GM12878 (cell line): Measurements from ENCODE around the gene CCSER1. TPM values are rescaled to one million over a fixed set of nuclear protein-coding genes. Genes with fewer than 3 reads are reported as not detected.

ENCODE experiments used
- ATAC-seq: fragments of 200-7000 bp; cut with Tn5 transposase; 3 replicates; pipeline ENCODE4 v1.9.1; 2020; ENCODE audit warnings: mild to moderate bottlenecking, moderate library complexity
- BruUV-seq: library from RNA; stranded (reverse); fragments of 400-500 nt; replicated peaks from 2 replicates; lab custom pipeline; 2021; lab: Mats Ljungman, UMichigan
- CTCF ChIA-PET: fragments of 300-600 bp; sonication (Branson Sonifier 250); formaldehyde crosslinking; extraction: SDS; loops from one replicate; lab custom pipeline; 2021; ENCODE audit warnings: inconsistent platforms; lab: Yijun Ruan, JAX
- POLR2A ChIA-PET: fragments of 350-600 bp; formaldehyde crosslinking; extraction: SDS; loops from one replicate; lab custom pipeline; 2021; ENCODE audit warnings: inconsistent platforms; lab: Charles Lee
- RAD21 ChIA-PET: fragments of 300-600 bp; sonication (Branson Sonifier 250); formaldehyde crosslinking; loops from one replicate; lab custom pipeline; 2023; ENCODE audit warnings: antibody characterized with exemption; ENCODE audit not compliant: unreplicated experiment; lab: Charles Lee
- SMC1A ChIA-PET: fragments of 300-600 bp; sonication (Branson Sonifier 250); formaldehyde crosslinking; loops from one replicate; lab custom pipeline; 2023; ENCODE audit not compliant: unreplicated experiment, uncharacterized antibody; lab: Charles Lee
- DNase-seq: peaks from one replicate; pipeline ENCODE4 v3.0.0-alpha.2; 2011; ENCODE audit warnings: low read depth, low spot score
- FAIRE-seq: peaks from 3 replicates; lab custom pipeline; 2011; peaks lifted over from hg19 to GRCh38; lab: Jason Lieb, UNC
- H2AFZ ChIP-seq: 2 replicates; pipeline ENCODE4 v1.6.0; 2011; ENCODE audit warnings: low read depth, low read length, control low read depth; ENCODE audit not compliant: control insufficient read depth
- H3K27ac ChIP-seq: 2 replicates; pipeline ENCODE4 v1.5.1; 2011; ENCODE audit warnings: control low read depth; ENCODE audit not compliant: control insufficient read depth, insufficient read depth
- H3K27me3 ChIP-seq, 2 experiments: replicated peaks in 1 of 2; 2 replicates each; pipeline versions ENCODE4 v1.6.0 to v1.6.1; 2011; ENCODE audit warnings: low read length in 1 of 2; ENCODE audit not compliant: control insufficient read depth in 2 of 2, insufficient read depth in 2 of 2
- H3K36me3 ChIP-seq, 2 experiments: 2 replicates each; pipeline ENCODE4 v1.5.1; 2011; ENCODE audit warnings: low read length in 1 of 2; ENCODE audit not compliant: control insufficient read depth in 2 of 2, insufficient read depth in 2 of 2
- H3K4me1 ChIP-seq: 2 replicates; pipeline ENCODE4 v1.6.1; 2011; ENCODE audit warnings: mild to moderate bottlenecking, low read length, moderate library complexity, mixed read lengths; ENCODE audit not compliant: control insufficient read depth, insufficient read depth
- H3K4me2 ChIP-seq: 2 replicates; pipeline ENCODE4 v1.6.0; 2011; ENCODE audit warnings: control low read depth; ENCODE audit not compliant: control insufficient read depth, insufficient read depth
- H3K4me3 ChIP-seq: fragments of 200-600 bp; sonication (generic); 2 replicates; pipeline ENCODE4 v1.5.1; 2016
- H3K79me2 ChIP-seq: 2 replicates; pipeline ENCODE4 v1.6.0; 2011; ENCODE audit warnings: low read length; ENCODE audit not compliant: control insufficient read depth, insufficient read depth
- H3K9ac ChIP-seq: 2 replicates; pipeline ENCODE4 v1.8.0; 2011; ENCODE audit warnings: low read length, control low read depth, mixed read lengths; ENCODE audit not compliant: control insufficient read depth, insufficient read depth
- H3K9me3 ChIP-seq: replicated peaks from 3 replicates; pipeline ENCODE4 v1.5.1; 2011; ENCODE audit warnings: mild to moderate bottlenecking, low read length; ENCODE audit not compliant: control insufficient read depth, insufficient read depth
- H4K20me1 ChIP-seq: 2 replicates; pipeline ENCODE4 v1.6.0; 2011; ENCODE audit not compliant: control insufficient read depth, insufficient read depth
- ESRRA ChIP-seq: IDR thresholded peaks from 2 replicates; pipeline ENCODE4 v1.6.1; 2012; ENCODE audit warnings: mild to moderate bottlenecking, low read length, improper control_type of control experiment
- EZH2 ChIP-seq: IDR thresholded peaks from 2 replicates; pipeline ENCODE4 v1.6.1; 2012; ENCODE audit warnings: low read depth, mild to moderate bottlenecking, control low read depth, inconsistent platforms, low read length, borderline replicate concordance; ENCODE audit not compliant: control insufficient read depth
- FOXM1 ChIP-seq: IDR thresholded peaks from 2 replicates; pipeline ENCODE4 v1.6.1; 2012; ENCODE audit warnings: low read depth, mild to moderate bottlenecking, inconsistent platforms, low read length, moderate library complexity
- NFYA ChIP-seq: IDR thresholded peaks from 2 replicates; pipeline ENCODE4 v1.6.1; 2011; ENCODE audit warnings: low read depth, mild to moderate bottlenecking, low read length, improper control_type of control experiment, borderline replicate concordance
- NR2C2 ChIP-seq: IDR thresholded peaks from 2 replicates; pipeline ENCODE4 v1.6.1; 2011; ENCODE audit warnings: borderline replicate concordance, low read depth; ENCODE audit not compliant: control insufficient read depth, insufficient read length
- PML ChIP-seq: IDR thresholded peaks from 2 replicates; pipeline ENCODE4 v1.6.1; 2012; ENCODE audit warnings: low read length, inconsistent platforms
- POLR2AphosphoS2 ChIP-seq: IDR thresholded peaks from 2 replicates; pipeline ENCODE4 v1.6.1; 2011; ENCODE audit warnings: low read depth, mild to moderate bottlenecking, low read length, improper control_type of control experiment, moderate library complexity
- RAD51 ChIP-seq: fragments of 450-650 bp; IDR thresholded peaks from 2 replicates; pipeline ENCODE4 v1.6.1; 2016; ENCODE audit warnings: moderate library complexity, mild to moderate bottlenecking, inconsistent platforms
- SIN3A ChIP-seq: IDR thresholded peaks from 2 replicates; pipeline ENCODE4 v1.6.1; 2012; ENCODE audit warnings: low read depth, low read length, improper control_type of control experiment
- SMC3 ChIP-seq: IDR thresholded peaks from 2 replicates; pipeline ENCODE4 v1.6.1; 2011; ENCODE audit warnings: low read length, improper control_type of control experiment, borderline replicate concordance
- SREBF1 ChIP-seq: IDR thresholded peaks from 2 replicates; pipeline ENCODE4 v1.6.1; 2012; ENCODE audit warnings: mild to moderate bottlenecking, low read length
- ZBED1 ChIP-seq: IDR thresholded peaks from 2 replicates; pipeline ENCODE4 v1.6.1; 2016; ENCODE audit warnings: borderline replicate concordance
- WGBS: methylation state at CpG from one replicate; pipeline ENCODE4 v1.1.6; 2016; ENCODE audit warnings: low lambda C conversion rate; ENCODE audit not compliant: insufficient replicate concordance, insufficient coverage; ENCODE audit errors: missing lambda C conversion rate; 5-methylcytosine and 5-hydroxymethylcytosine counted together
- in situ Hi-C: fragments of 300-500 bp; cut with MboI; formaldehyde crosslinking; loops from 9 replicates; pipeline ENCODE4 v1.14.3; 2018; ENCODE audit warnings: mixed read lengths
- intact Hi-C: fragments of 100-400 bp; cut with micrococcal nuclease; formaldehyde crosslinking; loops from one replicate; pipeline ENCODE4 v1.14.2; 2022; ENCODE audit not compliant: unreplicated experiment
- polyA plus RNA-seq, 11 experiments: library from polyadenylated mRNA; depleted of rRNA in 4 of 11; unstranded in 6 of 11; stranded (reverse) in 5 of 11; fragments of >200 nt; fragmentation: Nextera tagmentation in 4 of 11; fragmentation: Illumina TruSeq in 1 of 11; extraction: Ambion mirVana in 4 of 11; extraction: Trizol in 1 of 11; gene quantifications; 1 replicate in 1 of 11; 2 replicates in 10 of 11; pipeline versions ENCODE4 v1.2.1 to v1.2.3, GENCODE V29; 2011 to 2016; ENCODE audit warnings: inconsistent platforms in 2 of 11, missing spikeins in 2 of 11, low read depth in 1 of 11
- total RNA-seq, 4 experiments: library from RNA; depleted of rRNA in 3 of 4; stranded (reverse); fragments of >200 nt in 3 of 4; fragmentation: Illumina TruSeq in 1 of 4; extraction: Trizol in 1 of 4; gene quantifications; 2 replicates each; pipeline versions ENCODE4 v1.2.1 to v1.2.3, GENCODE V29; 2013 to 2021
- TF ChIP-seq, protein P1 (sequence below): fragments of 450-650 bp; IDR thresholded peaks from 2 replicates; pipeline ENCODE4 v1.6.1; 2017; ENCODE audit warnings: mild to moderate bottlenecking, moderate library complexity
- TF ChIP-seq, protein P2 (sequence below), 3 experiments: IDR thresholded peaks in 2 of 3; conservative IDR thresholded peaks in 1 of 3; 2 replicates each; pipeline ENCODE4 v1.5.1; 2011; ENCODE audit warnings: low read depth in 3 of 3, low read length in 3 of 3, mild to moderate bottlenecking in 3 of 3, control low read depth in 2 of 3, moderate library complexity in 2 of 3, inconsistent platforms in 1 of 3, mixed read lengths in 1 of 3; ENCODE audit not compliant: control insufficient read depth in 2 of 3, insufficient read depth in 1 of 3; ENCODE audit errors: extremely low read depth in 1 of 3

The CCSER1 gene
- total and polyA plus RNA-seq, 10 of the 15 experiments (the other 5 are each of a cell fraction or from before 2014, with no cell fraction given): 0.22 to 2.7 (median 1.0) TPM

DNA sequence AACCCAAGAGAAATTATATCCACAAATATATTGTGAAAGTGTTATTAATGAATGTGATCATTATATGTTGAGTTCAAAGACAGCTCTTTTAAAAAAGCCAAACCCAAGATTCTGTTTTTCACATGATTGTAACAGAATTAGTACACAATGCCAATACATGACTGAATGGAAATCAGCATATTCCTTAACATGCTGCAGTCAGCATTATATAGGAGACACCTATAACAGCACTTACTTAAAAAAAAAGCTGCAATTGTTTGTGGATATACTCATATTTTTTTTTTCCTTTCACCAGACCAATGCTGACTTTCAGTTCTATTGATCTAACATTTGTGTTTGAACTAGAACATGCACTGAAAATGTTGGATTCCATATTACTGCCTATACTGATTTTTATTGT, 165.2 kb downstream of the CCSER1 start (continued):
- TF ChIP-seq, protein P1, sequence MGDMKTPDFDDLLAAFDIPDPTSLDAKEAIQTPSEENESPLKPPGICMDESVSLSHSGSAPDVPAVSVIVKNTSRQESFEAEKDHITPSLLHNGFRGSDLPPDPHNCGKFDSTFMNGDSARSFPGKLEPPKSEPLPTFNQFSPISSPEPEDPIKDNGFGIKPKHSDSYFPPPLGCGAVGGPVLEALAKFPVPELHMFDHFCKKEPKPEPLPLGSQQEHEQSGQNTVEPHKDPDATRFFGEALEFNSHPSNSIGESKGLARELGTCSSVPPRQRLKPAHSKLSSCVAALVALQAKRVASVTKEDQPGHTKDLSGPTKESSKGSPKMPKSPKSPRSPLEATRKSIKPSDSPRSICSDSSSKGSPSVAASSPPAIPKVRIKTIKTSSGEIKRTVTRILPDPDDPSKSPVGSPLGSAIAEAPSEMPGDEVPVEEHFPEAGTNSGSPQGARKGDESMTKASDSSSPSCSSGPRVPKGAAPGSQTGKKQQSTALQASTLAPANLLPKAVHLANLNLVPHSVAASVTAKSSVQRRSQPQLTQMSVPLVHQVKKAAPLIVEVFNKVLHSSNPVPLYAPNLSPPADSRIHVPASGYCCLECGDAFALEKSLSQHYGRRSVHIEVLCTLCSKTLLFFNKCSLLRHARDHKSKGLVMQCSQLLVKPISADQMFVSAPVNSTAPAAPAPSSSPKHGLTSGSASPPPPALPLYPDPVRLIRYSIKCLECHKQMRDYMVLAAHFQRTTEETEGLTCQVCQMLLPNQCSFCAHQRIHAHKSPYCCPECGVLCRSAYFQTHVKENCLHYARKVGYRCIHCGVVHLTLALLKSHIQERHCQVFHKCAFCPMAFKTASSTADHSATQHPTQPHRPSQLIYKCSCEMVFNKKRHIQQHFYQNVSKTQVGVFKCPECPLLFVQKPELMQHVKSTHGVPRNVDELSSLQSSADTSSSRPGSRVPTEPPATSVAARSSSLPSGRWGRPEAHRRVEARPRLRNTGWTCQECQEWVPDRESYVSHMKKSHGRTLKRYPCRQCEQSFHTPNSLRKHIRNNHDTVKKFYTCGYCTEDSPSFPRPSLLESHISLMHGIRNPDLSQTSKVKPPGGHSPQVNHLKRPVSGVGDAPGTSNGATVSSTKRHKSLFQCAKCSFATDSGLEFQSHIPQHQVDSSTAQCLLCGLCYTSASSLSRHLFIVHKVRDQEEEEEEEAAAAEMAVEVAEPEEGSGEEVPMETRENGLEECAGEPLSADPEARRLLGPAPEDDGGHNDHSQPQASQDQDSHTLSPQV: no peak
- TF ChIP-seq SIN3A (no peak), RAD51 (no peak), NFYA (no peak), FOXM1 (no peak), EZH2 (no peak), SREBF1 (no peak), PML (no peak)

DNA sequence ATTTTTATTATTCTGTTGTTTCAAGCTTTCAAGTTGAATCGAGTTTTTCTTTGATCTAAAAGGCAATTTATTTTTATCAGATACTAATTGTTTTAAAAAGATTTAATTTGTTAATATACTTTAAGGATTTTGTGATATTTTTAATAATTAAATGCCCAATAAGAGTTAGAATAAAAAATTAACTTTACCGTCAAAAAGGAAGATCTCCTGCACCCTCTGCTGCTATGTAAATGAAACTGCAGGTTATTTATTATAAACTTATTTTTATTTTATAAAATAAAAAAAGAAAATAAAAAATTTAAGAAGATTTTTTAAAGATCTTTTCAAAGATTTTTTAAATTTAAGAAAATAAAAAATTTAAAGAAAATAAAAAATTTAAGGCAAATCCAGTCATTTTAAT, 166.1 kb downstream of the CCSER1 start:
- no peak for ATAC-seq
- TF ChIP-seq ZBED1: no peak
- no peak for TF ChIP-seq ESRRA
- TF ChIP-seq NR2C2: no peak
- TF ChIP-seq, protein P2, sequence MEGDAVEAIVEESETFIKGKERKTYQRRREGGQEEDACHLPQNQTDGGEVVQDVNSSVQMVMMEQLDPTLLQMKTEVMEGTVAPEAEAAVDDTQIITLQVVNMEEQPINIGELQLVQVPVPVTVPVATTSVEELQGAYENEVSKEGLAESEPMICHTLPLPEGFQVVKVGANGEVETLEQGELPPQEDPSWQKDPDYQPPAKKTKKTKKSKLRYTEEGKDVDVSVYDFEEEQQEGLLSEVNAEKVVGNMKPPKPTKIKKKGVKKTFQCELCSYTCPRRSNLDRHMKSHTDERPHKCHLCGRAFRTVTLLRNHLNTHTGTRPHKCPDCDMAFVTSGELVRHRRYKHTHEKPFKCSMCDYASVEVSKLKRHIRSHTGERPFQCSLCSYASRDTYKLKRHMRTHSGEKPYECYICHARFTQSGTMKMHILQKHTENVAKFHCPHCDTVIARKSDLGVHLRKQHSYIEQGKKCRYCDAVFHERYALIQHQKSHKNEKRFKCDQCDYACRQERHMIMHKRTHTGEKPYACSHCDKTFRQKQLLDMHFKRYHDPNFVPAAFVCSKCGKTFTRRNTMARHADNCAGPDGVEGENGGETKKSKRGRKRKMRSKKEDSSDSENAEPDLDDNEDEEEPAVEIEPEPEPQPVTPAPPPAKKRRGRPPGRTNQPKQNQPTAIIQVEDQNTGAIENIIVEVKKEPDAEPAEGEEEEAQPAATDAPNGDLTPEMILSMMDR (IDR thresholded peaks at IDR 0.05 in 2 of 3, conservative IDR thresholded peaks at IDR 0.05 in 1 of 3; ENCODE audit: control insufficient read depth in 2 of 3, extremely low read depth in 1 of 3, insufficient read depth in 1 of 3, low read depth in 3 of 3, low read length in 3 of 3): peak in 2 of 3 experiments; percentile 18 to 22; a peak in 2 of 6 replicates
- TF ChIP-seq POLR2AphosphoS2: no peak
- TF ChIP-seq SMC3: peak; percentile 68; the same call in 1 of the 2 replicates

More for the DNA sequence above, 166.1 kb downstream of the CCSER1 start:
- ChIA-PET POLR2A (no interaction called here), RAD21 (interaction anchor here (0.8 to 1.9 kb wide), 6 partner anchors 173 to 854 kb away, joined by 4 to 7 read pairs (median 4); no protein-coding TSS in a partner anchor), CTCF (interaction anchor here (0.7 to 3.8 kb wide), 10 partner anchors 174 to 652 kb away, joined by 3 to 19 read pairs (median 6); no protein-coding TSS in a partner anchor), SMC1A (interaction anchor here (0.9 to 2.1 kb wide), 3 partner anchors 141 to 344 kb away, joined by 3 to 19 read pairs (median 3); no protein-coding TSS in a partner anchor)
- Histone ChIP-seq H3K36me3 (no peaks in the 10 kb centered on the region), H3K4me2 (no peak overlapping the region), H3K27me3 (no peaks in the 10 kb centered on the region), H4K20me1 (no peaks in the 10 kb centered on the region), H3K9ac (no peak overlapping the region), H3K9me3 (no peaks in the 10 kb centered on the region), H3K79me2 (no peaks in the 10 kb centered on the region), H2AFZ (no peak overlapping the region), H3K4me1 (no peaks in the 10 kb centered on the region), H3K27ac (no peak overlapping the region), H3K4me3 (no peak overlapping the region)
- 0% methylated on average over 2 of the region's 2 CpGs for WGBS
- intact Hi-C loops (loop anchor here (2.0 to 5.0 kb wide), 4 partner anchors 173 to 381 kb away; no protein-coding TSS in a partner anchor), in situ Hi-C loops (loop anchor here (5.0 to 10.0 kb wide), 3 partner anchors 179 to 341 kb away; no protein-coding TSS in a partner anchor)
- no TSS peak for BruUV-seq
- FAIRE-seq (no peak), DNase-seq (no peak)
